ENCODE results near the gene DENND4A.

DNA sequence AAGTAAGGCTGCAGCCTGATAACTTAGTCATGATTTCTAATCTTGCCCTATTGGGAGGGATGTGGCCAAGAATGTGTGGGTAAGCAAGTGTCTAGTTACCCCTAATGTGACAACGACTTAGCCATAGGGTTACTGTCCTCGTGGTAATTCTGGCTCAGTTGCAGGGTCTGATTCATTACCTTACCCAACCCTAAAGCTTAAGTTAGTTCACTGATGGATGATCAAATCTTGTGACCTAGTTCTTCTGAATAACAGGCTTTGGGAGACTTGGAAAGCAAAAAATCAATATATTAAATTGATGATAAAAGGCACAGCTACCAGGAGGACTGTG is 179.5 kb downstream of the DENND4A start:
- TF ChIP-seq POLR2A (IDR thresholded peaks at IDR 0.05; ENCODE audit: low read depth, low read length): no peak
- TF ChIP-seq, protein P1, sequence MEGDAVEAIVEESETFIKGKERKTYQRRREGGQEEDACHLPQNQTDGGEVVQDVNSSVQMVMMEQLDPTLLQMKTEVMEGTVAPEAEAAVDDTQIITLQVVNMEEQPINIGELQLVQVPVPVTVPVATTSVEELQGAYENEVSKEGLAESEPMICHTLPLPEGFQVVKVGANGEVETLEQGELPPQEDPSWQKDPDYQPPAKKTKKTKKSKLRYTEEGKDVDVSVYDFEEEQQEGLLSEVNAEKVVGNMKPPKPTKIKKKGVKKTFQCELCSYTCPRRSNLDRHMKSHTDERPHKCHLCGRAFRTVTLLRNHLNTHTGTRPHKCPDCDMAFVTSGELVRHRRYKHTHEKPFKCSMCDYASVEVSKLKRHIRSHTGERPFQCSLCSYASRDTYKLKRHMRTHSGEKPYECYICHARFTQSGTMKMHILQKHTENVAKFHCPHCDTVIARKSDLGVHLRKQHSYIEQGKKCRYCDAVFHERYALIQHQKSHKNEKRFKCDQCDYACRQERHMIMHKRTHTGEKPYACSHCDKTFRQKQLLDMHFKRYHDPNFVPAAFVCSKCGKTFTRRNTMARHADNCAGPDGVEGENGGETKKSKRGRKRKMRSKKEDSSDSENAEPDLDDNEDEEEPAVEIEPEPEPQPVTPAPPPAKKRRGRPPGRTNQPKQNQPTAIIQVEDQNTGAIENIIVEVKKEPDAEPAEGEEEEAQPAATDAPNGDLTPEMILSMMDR (conservative IDR thresholded peaks at IDR 0.05; ENCODE audit: low read depth, low read length): no peak
- no peak for TF ChIP-seq RAD21 (IDR thresholded peaks at IDR 0.05; ENCODE audit: low read length)
- no peak for TF ChIP-seq MXI1 (IDR thresholded peaks at IDR 0.05; ENCODE audit: borderline replicate concordance, low read depth, low read length)
- no peak for TF ChIP-seq BHLHE40 (IDR thresholded peaks at IDR 0.05; ENCODE audit: low read depth, low read length)
